Measurements from ENCODE around the gene ETS1.
A peak's percentile ranks its signal among the peaks of the same experiment; 100 is the strongest.

ETS1 gene

DNA sequence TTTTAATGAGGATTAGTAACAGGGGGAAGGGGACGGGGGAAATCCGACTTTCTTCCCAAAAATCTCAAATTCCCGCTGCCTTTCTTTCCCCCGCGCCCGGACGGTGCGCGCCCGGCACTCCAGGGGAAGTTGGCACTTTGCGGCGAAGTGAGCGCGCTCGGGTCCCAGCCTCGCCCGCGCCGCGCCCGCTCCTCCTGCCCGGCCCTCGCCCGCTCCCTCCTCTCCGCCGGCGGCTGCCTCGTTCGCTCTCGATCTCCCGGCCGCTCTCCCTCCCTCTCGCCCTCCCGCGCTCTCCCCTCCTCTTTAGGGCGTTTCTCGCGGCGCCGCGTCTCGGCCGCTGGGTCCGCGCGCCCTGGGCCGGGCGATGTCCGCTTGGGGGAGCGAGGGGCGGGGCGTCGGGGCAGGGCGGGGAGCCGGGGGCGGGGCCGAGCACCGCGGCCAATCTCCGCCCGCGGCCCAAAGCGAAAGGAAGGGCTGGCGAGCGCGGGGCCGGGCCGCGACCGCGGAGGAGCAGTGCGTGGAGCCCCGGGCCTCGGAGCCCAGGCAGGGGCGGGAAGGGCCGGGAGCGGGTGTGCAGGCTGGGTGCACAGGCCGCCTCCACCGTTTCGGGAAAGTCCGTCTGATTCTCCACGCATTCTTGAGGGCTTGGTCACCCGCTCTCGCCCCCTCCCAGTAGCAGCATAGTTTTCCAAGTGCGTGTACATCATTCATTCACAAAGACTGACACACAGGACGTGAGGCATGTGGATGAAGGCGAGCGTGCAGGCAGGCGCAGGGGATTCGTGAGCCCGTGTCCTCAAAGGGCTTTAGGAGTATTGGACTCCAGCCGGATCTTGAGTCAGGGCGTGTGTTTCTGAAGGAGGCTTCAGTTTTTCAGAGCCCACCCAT, 65.1 kb downstream of the ETS1 start:
- no peak overlapping the region for H3K27ac ChIP-seq

DNA sequence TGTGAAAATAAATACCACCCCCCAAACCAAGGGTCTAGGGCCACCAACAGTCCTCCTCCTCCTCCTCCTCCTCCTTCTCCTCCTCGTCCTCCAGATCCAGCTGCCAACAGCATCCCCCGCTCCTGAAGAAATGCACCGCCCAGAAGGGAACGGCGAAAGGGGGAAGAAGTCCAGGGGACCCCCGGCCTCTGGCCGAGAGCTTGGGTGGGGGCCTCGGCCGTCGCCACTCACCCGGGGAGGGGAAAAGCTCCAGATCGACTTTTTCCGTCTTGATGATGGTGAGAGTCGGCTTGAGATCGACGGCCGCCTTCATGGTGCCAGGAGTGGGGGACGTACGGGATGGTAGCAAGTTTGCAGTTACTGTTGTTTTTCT, 65.7 kb downstream of the ETS1 start:
- Histone ChIP-seq H3K36me3 (ENCODE audit: insufficient read depth, low read length) (no peaks in the 10 kb centered on the region), H3K4me3 (peak overlapping the region; percentile 78), H3K9me3 (ENCODE audit: low read depth, low read length) (no peaks in the 10 kb centered on the region), H3K9ac (ENCODE audit: insufficient read length) (peak overlapping the region; percentile 57), H3K27ac (no peak overlapping the region)
- DNase-seq (ENCODE audit: low read depth, low spot score) = no peak
- no peak for TF ChIP-seq FOXP2 (optimal IDR thresholded peaks at IDR 0.05; ENCODE audit: control extremely low read depth, extremely low read length, insufficient read depth)
- TF ChIP-seq EZH2 (IDR thresholded peaks at IDR 0.05) = no peak
- TF ChIP-seq POLR2AphosphoS5 (IDR thresholded peaks at IDR 0.05; ENCODE audit: borderline replicate concordance, low read depth, low read length) = no peak

More for the DNA sequence above, 65.1 kb downstream of the ETS1 start:
- Histone ChIP-seq H3K36me3 (ENCODE audit: insufficient read depth, low read length) (no peaks in the 10 kb centered on the region), H3K4me3 (peak overlapping the region; percentile 78), H3K9ac (ENCODE audit: insufficient read length) (peak overlapping the region; percentile 57), H3K9me3 (ENCODE audit: low read depth, low read length) (no peaks in the 10 kb centered on the region)
- no peak for DNase-seq (ENCODE audit: low read depth, low spot score)
- TF ChIP-seq EZH2 (IDR thresholded peaks at IDR 0.05) = no peak
- peak; percentile 13; the same call in 1 of the 2 replicates for TF ChIP-seq POLR2AphosphoS5 (IDR thresholded peaks at IDR 0.05; ENCODE audit: borderline replicate concordance, low read depth, low read length)

DNA sequence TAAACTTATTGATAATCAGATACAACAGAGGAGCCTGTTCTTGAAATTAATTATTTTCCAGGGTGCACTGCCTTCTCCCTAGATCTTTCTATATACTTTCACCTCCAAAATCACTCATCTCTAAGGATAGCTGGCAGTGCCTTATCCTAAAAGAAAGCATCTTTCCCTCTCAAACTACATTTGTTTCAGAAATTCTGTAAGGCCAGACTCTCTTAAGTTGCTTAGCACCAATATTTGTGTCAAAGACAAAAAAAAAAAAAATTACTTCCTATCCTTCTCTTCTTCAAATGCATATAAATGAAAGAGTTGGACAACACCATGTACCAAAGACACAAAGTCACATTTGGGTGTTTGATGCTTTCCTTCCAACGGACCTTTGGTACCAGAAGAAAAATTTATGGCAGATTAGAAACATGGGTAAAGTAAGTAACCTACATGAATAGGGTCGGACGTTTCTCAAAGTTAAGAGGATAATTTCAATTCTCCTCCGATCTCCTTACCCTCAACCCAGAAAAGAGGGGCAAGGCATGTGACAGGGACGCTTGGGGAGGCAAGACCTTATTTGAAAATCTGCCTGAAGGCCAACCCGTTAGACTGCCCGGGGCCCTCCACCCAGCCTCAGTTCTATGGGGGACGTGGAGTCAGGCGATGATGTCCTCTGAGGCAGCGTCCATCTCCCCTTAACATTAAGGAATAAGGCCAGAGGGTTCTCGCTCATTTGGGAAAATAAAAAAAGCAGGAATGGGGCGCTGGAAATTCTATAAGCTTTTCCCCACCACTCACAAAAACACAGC, 66.3 kb downstream of the ETS1 start:
- DNase-seq (ENCODE audit: low read depth, low spot score) = no peak
- Histone ChIP-seq H3K4me3 (peak overlapping the region; percentile 78), H3K9ac (ENCODE audit: insufficient read length) (no peak overlapping the region), H3K36me3 (ENCODE audit: insufficient read depth, low read length) (no peaks in the 10 kb centered on the region), H3K27ac (no peak overlapping the region), H3K9me3 (ENCODE audit: low read depth, low read length) (no peaks in the 10 kb centered on the region)
- no peak for TF ChIP-seq FOXP2 (optimal IDR thresholded peaks at IDR 0.05; ENCODE audit: control extremely low read depth, extremely low read length, insufficient read depth)
- TF ChIP-seq POLR2AphosphoS5 (IDR thresholded peaks at IDR 0.05; ENCODE audit: borderline replicate concordance, low read depth, low read length) = no peak
- TF ChIP-seq EZH2 (IDR thresholded peaks at IDR 0.05) = no peak

DNA sequence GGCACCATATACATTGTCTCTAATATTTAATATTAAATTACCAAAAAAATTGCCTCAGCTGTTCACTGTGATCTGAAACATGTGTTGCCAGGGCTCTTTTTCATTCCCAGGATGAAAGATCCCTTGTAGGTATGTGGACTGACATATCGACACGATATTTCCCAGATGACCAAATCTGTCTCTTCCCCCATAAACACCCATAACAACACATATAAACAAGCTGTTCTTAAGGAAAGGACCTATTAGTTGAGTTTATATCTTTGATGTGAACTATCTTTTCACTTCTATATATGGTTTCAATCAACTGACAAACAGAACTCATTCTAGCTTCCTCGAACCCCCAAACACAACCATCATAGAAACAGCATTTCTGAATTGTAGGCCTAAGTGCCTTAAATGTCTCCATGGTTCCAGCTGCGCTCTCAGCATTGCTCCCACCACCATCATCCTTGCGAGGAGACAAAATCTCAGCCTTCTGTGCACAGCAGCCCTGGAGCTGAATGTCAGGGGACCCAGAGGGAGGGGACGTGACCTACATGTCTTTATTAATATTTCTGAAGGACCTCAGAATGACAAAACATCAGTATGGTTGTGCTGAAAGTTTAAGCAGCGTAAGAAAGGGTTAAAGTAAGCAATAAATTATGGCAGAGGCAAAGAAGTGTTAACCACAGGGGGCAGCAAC, 67.0 kb downstream of the ETS1 start:
- H3K4me3 ChIP-seq = no peak overlapping the region
- no peaks in the 10 kb centered on the region for H3K36me3 ChIP-seq (ENCODE audit: insufficient read depth, low read length)
- no peak overlapping the region for H3K27ac ChIP-seq
- no peak overlapping the region for H3K9ac ChIP-seq (ENCODE audit: insufficient read length)
- H3K9me3 ChIP-seq (ENCODE audit: low read depth, low read length) = no peaks in the 10 kb centered on the region
- DNase-seq (ENCODE audit: low read depth, low spot score) = no peak
- TF ChIP-seq EZH2 (IDR thresholded peaks at IDR 0.05) (no peak), FOXP2 (optimal IDR thresholded peaks at IDR 0.05; ENCODE audit: control extremely low read depth, extremely low read length, insufficient read depth) (no peak), POLR2AphosphoS5 (IDR thresholded peaks at IDR 0.05; ENCODE audit: borderline replicate concordance, low read depth, low read length) (no peak)

DNA sequence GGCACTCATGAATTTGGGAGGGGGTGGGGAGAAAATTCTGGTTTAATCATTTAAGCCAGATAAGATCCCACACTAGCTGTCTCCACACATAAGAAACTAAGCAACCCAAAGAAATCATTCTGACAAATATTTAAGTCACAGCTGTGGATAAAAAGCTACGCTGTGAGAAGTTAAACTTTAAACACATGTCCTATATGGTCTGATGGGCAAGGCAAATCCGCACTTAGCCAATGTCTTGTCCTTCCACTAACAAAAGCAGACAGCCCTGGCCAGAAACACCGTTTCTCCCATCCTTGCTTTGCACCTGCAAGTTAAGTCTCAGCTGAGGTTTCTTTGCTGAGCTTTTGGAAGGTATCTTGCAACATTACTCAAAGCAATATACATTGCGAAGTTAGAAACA, 68.0 kb downstream of the ETS1 start:
- Histone ChIP-seq H3K36me3 (ENCODE audit: insufficient read depth, low read length) (no peaks in the 10 kb centered on the region), H3K9ac (ENCODE audit: insufficient read length) (no peak overlapping the region), H3K4me3 (no peak overlapping the region), H3K9me3 (ENCODE audit: low read depth, low read length) (no peaks in the 10 kb centered on the region), H3K27ac (no peak overlapping the region)
- DNase-seq (ENCODE audit: low read depth, low spot score) = no peak
- TF ChIP-seq EZH2 (IDR thresholded peaks at IDR 0.05) = no peak

DNA sequence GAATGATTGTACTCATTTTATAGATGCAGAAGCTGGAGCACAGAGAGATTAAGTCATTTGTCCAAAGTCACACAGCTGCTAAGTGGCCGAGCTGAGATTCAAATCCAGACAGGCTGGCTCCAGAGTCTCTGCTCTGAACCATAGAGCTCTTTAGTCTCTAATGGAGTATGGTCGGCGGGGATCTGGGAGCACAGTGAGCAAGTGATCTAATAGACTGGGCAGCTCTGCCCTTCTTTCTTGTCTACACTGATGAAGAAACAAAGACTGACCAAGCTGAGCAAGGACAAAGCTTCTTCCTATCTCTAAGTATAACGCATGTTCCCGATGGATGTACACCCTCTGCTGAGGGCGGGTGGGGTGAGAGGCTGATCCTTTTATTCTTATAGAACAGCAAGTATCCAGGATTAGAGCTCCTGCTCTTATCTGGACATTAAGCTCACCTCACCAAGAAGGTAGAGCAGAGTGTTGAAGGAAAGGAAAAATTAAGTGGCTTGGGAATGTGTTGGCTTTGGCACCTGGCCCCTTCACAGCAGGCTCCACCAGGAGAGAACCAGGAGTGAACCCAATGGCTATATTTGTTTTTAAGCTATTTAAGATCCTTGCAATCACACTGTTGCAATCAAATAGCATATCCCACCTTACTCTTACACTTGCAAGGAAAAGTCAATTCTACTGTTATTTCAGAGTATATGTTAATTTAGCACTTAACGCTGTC, 68.7 kb downstream of the ETS1 start:
- no peak overlapping the region for H3K9ac ChIP-seq (ENCODE audit: insufficient read length)
- DNase-seq (ENCODE audit: low read depth, low spot score) = no peak
- no peak for TF ChIP-seq POLR2AphosphoS5 (IDR thresholded peaks at IDR 0.05; ENCODE audit: borderline replicate concordance, low read depth, low read length)
- TF ChIP-seq EZH2 (IDR thresholded peaks at IDR 0.05) = no peak
- no peak for TF ChIP-seq FOXP2 (optimal IDR thresholded peaks at IDR 0.05; ENCODE audit: control extremely low read depth, extremely low read length, insufficient read depth)
- H3K27ac ChIP-seq = no peak overlapping the region
- H3K36me3 ChIP-seq (ENCODE audit: insufficient read depth, low read length) = no peaks in the 10 kb centered on the region
- H3K9me3 ChIP-seq (ENCODE audit: low read depth, low read length) = no peaks in the 10 kb centered on the region
- H3K4me3 ChIP-seq = no peak overlapping the region

DNA sequence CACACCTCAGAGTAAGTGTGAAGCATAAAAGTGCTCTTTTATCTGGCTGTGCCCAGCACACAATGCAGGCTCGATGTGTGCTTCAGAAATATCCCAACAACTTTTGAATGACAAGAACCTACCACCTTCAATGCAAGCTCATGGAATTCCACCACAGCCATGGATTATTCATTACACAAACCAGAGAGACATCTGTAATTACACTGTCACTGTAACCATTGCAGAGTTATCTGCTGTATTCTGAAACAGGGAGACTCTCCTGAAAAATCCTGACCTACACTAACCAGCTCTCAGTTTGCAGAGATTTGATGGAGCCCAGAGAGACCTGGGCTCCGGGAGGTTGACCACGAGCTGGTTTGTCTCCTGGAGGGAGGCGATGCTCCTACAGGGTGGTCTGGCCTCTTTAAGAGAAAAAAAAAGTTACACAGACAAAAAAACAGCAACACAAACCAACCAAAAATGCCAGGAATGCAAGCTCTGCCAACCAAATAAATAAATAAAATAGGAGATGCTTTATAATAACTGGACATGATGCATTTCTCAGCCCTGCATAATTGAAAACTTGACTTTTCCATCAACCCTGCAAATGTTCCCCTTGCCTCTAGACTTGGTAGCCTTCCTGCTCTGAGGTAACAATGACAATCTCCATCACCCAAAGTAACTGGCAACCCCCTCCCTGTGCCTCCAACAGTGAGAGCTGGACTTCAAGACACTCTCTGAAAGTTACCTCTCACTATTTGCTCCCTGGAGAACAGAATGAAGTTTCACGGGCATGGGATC, 69.7 kb downstream of the ETS1 start:
- H3K9ac ChIP-seq (ENCODE audit: insufficient read length) = no peak overlapping the region
- TF ChIP-seq FOXP2 (optimal IDR thresholded peaks at IDR 0.05; ENCODE audit: control extremely low read depth, extremely low read length, insufficient read depth) (no peak), EZH2 (IDR thresholded peaks at IDR 0.05) (no peak), POLR2AphosphoS5 (IDR thresholded peaks at IDR 0.05; ENCODE audit: borderline replicate concordance, low read depth, low read length) (no peak)
- H3K27ac ChIP-seq = no peak overlapping the region
- no peak for DNase-seq (ENCODE audit: low read depth, low spot score)
- H3K4me3 ChIP-seq = no peak overlapping the region
- H3K9me3 ChIP-seq (ENCODE audit: low read depth, low read length) = no peaks in the 10 kb centered on the region
- H3K36me3 ChIP-seq (ENCODE audit: insufficient read depth, low read length) = no peaks in the 10 kb centered on the region

Measured in SK-N-MC (cell line).